GM21619 (cell line): ENCODE results near the gene BBLN.
"Not testable (repeated sequence)": the region's sequence is repeated elsewhere in the genome, so short reads cannot be mapped to it uniquely, and the experiment has no call there.

ENCODE experiments used
- ATAC-seq: cut with Tn5 transposase; IDR thresholded peaks from one replicate; pipeline ENCODE4 v1.9.1; 2021; ENCODE audit not compliant: unreplicated experiment

Gene BBLN

GRCh38 chr9:128124451-128124850 lies 35.6 kb upstream of the BBLN start:
- no peak for ATAC-seq

DNA sequence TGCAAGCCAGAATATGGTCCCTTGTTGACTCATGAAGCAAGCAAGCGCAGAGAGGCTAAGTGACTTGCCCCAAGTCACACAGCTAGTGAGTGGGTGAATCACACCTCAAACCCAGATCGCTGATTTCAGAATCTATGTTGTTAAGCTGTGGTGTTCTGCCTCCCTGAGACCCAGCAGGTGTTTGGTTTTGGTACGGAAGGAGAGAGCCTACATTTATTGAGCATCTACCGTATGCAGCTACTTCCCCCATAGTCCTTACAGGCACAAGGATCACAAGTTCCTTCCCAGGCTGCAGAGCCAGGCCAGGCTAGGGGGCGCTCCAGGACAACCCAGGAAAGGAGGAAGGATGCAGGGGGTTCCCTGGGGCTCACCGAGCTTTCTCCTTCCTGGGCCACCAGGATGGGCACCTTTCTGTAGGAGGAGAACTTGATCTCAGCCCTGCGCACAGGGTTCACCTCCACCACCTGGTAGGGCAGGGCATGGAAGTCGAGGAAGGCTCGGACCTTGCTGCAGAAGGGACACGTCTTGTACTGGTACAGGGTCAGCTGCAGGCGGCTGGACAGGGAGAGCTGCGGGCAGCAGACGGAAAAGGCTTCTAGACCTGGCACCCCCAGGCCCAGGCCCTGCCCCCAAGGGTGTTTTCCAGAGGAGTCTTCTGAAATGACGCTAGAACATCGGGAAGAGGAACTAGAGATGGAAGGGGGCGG lies 35.0 kb upstream of the BBLN start:
- no peak for ATAC-seq

GRCh38 chr9:128125580-128126354 lies 34.3 kb upstream of the BBLN start:
- ATAC-seq: no peak

DNA sequence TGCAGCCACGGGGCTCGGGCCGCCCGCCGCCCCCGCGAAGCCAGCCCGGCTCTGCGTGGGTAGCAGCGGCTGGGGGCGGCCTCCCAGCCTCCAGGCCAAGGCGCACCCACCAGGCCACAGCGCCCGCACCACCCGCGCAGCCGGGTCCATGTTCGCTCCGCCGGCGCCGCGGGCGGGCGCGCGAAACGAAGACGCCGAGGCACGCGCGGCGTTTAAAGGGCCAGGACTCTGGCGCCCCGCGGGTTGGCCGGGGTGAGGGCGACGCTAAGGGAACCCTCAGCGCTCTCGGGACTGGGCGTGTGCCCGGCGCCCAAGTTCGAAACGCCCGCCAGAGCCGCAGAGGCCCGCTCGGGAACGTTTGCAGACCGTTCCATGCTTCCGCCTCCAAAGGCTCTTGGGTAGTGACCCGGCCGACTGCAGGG lies 32.5 kb upstream of the BBLN start, which contains the start of gene PTGES2:
Gene PTGES2 (minus strand): TSS at position 162 of the 422 bp plus-strand sequence. CDS start 12 bp downstream, at position 150.
- peak; percentile 59 for ATAC-seq

GRCh38 chr9:128127990-128128835 lies 31.9 kb upstream of the BBLN start:
- peak; percentile 62 for ATAC-seq

DNA sequence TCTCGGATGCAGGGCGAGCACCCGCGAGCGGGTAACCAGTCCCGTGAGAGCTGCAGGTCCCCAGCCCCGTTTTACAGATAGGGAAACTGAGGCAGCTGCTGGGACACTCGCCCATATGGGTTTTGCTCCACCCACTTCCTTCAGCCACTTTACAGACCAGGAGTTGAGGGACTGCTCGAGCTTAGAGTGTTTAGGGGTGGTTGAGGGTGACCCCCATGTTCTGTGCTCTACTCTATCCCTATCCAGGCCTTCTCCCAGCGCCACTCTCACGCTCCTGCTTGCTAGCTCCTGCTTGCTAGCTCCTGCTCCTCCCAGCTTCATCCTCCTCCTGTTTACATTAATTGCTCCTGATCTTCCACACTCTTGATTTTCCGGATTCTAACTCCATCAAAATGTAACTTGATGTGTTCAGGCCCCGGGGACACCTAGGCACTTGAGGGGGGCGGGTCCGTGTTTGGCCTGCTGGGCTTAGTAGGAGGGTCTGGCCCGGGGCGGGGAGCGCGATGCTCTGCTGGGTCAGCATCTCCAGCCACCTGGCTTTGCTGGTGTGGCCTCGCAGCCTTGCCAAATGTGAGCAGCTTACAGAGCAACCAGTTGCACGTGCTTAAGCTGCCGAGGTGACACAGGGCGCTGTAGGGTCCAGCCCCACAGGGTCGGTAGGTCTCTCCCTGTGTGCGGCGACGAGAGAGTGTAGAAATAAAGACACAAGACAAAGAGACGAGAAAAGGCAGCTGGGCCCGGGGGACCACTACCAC lies 31.1 kb upstream of the BBLN start:
- ATAC-seq: no peak

DNA sequence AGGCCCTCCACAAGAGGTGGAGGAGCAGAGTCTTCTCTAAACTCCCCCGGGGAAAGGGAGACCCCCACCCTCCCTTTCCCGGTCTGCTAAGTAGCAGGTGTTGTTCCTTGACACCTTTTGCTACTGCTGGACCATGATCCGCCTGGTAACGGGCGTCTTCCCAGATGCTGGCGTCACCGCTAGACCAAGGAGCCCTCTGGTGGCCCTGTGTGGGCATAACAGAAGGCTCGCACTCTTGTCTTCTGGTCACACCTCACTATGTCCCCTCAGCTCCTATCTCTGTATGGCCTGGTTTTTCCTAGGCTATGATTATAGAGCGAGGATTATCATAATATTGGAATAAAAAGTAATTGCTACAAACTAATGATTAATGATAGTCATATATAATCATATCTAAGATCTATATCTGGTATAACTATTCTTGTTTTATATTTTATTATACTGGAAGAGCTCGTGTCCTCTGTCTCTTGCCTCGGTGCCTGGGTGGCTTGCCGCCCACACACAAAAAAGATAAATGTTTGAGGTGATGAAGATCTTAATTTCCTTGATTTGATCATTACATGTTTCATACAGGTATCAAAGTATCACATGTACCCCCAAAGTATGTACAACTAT lies 30.0 kb upstream of the BBLN start:
- ATAC-seq: not testable (repeated sequence)

DNA sequence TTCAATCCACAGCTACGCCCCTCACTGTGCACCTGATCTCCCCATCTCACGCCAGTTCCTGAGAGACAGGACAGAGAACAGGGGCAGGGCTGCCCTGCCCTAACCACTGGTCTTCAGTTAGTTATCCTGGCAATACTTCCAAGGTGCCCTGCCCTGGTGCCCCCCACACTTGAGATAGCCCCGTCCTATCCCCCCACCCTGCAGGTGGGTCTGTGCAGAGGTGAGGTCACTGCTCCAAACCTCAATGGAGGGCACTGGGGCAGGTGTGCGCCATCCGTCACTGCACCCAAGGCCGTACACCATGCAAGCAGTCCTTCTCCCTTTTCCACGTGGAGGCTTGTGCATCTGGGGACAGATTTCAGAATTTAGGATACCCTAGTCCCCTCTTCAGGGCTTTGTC lies 29.4 kb upstream of the BBLN start:
- not testable (repeated sequence) for ATAC-seq

DNA sequence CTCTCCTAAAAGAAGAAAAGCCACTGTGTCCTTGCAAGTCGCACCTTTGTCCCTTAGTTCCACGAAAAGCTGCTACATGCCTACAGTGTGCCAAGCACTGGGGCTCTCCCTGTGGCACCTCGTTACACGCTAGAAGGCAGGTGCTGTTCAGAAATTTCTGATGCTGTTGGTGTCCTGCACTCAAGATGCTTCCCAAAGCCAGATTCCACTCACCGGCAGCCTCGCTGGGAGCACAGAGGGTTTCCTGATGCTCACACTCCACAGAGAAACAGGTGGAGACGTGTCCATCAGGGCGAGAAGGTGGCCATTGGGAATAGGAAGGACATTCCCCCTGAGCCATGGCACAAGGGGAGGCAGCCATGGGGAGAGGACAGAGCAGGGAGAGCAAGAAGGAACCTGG lies 28.7 kb upstream of the BBLN start:
- ATAC-seq: not testable (repeated sequence)

GRCh38 chr9:128132139-128132538 lies 27.9 kb upstream of the BBLN start:
- ATAC-seq: not testable (repeated sequence)

GRCh38 chr9:128135561-128135960 lies 24.5 kb upstream of the BBLN start:
- ATAC-seq: not testable (repeated sequence)

DNA sequence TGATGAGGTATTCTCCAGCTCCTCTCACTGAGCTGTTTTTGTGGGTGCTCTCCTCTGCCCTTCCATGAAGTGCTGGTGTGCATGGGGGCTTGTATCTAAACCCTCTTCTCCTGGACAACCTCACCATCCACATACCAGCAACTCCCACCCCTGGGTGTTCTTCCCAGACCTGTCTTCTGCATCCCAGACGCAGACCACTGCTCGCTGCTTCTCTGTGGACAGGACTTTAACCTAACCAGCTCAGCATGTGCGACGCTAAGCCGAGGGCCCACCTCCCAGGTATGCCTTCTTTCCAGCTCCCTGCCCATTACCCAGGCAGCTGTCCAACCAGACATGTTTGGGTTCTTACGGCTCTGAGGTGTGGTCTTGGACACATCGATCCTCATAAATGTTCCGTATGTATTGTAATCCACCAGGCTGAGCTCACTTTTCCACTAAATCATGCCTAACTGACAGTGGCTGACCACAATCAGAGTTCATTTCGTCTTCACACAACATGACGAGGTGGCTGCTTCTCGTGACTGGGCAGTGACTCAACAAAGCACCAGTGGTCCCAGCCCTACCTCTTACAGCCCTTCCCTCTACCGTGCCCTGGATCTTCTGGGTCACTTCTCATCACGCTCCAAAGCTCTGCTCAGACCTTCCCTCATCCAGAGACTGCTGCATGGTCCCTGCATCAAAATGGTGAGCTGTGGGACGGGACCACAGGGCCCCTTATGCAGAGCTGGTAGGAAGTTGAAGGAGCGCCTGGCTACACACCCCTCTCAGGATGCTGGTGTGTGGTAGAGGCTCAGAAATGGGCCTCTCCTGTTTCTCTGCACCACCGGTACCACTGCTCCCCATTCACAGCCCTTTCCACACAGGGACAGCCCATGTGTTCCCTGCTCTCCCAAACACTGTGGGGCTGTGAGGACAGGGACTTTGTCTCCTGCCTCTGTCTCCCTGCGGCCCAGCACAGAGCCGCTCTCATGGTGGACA lies 23.0 kb upstream of the BBLN start:
- no peak for ATAC-seq

DNA sequence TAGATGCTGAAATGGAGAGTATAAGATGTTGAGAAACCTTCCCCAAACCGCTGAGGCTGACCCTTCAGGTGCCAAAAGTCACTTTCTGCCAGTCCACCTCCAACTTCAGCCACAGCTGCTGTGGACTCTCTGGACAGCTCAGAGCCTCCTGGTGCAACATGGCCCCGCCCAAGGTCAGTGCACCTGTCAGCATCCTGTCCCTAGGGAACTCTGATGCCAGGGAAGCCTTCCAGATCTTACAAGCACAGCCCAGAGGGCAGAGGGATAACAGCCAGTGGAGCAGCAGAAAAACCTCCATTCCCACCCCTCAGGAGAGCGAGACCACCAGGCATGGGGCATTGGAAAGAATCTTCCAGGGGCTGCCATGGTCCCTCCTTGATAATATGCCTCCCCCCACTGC lies 22.1 kb upstream of the BBLN start:
- ATAC-seq: no peak

DNA sequence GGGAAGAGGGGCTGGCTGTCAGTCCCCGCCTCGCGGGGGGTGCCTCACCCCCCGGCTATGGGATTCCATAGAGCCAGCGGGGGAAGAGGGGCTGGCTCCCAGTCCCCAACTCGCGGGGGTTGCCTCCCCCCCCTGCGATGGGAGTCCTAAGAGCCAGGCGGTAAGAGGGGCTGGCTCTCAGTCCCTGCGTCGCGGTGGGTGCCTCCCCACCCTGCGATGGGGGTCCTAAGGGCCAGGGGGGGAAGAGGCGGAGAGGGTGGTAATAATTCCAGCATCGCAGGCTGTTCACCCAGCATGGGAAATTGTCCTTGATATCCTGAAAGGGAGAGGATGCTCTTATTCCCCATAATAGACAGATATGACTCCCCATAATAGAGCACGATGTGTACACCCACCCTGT lies 20.4 kb upstream of the BBLN start:
- ATAC-seq: no peak

DNA sequence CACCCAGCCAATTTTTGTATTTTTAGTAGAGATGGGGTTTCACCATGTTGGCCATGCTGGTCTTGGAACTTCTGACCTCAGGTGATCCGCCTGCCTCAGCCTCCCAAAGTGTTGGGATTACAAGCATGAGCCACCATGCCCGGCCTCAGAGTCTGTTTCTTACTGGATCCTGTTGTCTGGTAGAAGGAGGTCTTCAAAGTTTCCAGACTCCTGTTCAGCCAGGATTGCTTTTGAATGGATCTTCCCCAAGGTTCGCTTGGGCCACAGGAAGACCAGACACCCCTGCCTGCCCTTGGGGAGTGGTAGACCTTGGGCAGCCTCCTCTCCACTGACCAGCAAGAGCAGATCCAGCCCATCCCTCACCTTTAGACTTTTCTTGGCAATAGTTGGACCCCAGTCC lies 18.5 kb upstream of the BBLN start:
- ATAC-seq: no peak

DNA sequence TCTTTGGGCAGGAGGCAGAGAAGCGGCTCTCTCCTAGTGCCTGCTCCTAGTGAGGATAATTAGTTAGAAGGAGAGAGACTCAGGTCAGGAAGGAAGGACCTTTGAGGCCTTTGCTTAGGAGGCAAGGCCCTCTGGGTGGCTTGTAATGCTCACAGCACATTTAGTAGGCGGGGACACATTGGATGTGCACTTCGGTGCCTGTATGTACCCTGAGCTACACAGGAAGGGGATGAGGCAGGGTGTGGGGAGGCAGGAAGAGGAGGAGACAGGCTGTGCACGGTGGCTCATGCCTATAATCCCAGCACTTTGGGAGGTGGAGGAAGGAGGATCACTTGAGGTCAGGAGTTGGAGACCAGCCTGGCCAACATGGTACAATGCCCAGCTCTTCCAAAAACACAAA lies 18.0 kb upstream of the BBLN start:
- ATAC-seq: no peak

- no peak for ATAC-seq
Measured at GRCh38 chr9:128142596-128142995, 17.5 kb upstream of the BBLN start.

DNA sequence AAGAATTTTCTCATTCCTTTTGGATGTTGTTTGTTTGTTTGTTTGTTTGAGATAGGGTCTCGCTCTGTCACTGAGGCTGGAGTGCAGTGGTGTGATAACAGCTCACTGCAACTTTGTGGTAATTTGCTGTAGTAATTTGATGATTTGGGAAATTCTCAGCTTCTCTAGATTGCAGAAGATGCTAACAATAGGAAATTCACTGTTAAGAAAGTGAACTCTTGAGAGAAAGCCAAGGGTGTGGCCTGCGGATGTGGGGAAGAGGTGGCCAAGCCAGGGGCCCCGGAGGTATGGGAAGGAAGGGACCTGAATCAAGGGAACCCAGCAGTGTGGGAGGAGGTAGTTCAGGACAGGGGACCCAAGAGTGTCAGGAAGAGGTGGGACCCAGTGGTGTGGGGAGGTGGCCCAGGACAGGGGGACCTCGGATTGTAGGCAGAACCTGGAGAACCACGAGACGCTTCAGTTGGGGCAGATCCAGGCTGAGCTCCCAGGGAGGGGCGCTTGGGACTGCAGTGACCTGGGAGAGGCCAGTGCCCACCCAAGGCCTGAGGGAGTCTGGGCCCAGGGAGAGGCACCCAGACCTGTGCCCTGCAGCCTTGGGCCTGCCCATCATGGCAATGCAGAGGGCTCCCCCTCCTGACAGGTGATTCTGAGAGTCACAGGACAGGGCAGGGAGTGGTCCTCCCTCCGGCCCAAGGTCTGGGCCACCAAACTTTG lies 16.4 kb upstream of the BBLN start:
- ATAC-seq: no peak
